ENCODE measurements around the gene GRIFIN.

- TF ChIP-seq, protein P1, sequence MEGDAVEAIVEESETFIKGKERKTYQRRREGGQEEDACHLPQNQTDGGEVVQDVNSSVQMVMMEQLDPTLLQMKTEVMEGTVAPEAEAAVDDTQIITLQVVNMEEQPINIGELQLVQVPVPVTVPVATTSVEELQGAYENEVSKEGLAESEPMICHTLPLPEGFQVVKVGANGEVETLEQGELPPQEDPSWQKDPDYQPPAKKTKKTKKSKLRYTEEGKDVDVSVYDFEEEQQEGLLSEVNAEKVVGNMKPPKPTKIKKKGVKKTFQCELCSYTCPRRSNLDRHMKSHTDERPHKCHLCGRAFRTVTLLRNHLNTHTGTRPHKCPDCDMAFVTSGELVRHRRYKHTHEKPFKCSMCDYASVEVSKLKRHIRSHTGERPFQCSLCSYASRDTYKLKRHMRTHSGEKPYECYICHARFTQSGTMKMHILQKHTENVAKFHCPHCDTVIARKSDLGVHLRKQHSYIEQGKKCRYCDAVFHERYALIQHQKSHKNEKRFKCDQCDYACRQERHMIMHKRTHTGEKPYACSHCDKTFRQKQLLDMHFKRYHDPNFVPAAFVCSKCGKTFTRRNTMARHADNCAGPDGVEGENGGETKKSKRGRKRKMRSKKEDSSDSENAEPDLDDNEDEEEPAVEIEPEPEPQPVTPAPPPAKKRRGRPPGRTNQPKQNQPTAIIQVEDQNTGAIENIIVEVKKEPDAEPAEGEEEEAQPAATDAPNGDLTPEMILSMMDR (IDR thresholded peaks at IDR 0.05; ENCODE audit: low read length) = no peak
- TF ChIP-seq EZH2 (optimal IDR thresholded peaks at IDR 0.05; ENCODE audit: low read depth, low read length) = no peak
- no peak for TF ChIP-seq EZH2phosphoT487 (IDR thresholded peaks at IDR 0.05; ENCODE audit: low read length)
These were observed 48.8 kb upstream of the GRIFIN start for GRCh38 chr7:2524808-2525657.
